ENCODE results near the gene C1GALT1.

DNA sequence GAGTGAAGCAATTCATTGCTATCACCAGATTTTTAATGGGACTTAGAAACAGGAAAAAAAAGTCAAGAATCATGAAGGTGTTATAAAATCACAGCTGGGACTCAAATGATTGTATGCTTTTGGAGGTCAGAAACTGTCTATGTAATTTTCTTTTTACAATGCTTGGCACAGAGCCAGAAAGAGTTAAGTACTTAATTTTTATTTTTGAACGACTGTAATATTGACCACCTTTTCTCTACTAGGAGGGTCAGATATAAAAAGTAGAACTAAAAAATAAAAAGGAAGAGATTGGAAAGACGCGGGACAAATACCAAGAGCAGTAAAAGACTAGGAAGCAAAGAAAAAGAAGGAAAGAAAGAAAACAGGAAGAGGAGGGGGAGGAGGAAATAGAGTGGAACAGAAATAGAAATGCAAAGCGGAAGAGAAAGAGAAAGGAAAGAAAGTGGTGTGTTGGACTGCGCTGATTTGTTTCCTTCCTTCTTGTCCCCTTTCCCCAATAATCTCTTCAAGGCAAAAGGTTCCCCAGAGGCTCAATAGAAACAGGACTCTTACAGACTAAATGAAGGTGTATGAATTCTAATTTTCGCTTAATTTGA lies 23.2 kb upstream of the C1GALT1 start:
- TF ChIP-seq POLR2AphosphoS5 (IDR thresholded peaks at IDR 0.05; ENCODE audit: borderline replicate concordance, low read depth, low read length) (no peak), EZH2 (IDR thresholded peaks at IDR 0.05) (no peak)
